MG63 (cell line): ENCODE measurements around the gene EVI5L. TPM values are rescaled to one million over a fixed set of nuclear protein-coding genes. Genes with fewer than 3 reads are reported as not detected.

Experiments
- DNase-seq: peaks from one replicate; pipeline ENCODE4 v3.0.0-alpha.2; 2020
- H3K27me3 ChIP-seq: fragments of 250-450 bp; sonication (Bioruptor Pico); 2 replicates; pipeline ENCODE4 v1.5.1; 2020; ENCODE audit warnings: mild to moderate bottlenecking, moderate library complexity
- H3K36me3 ChIP-seq: fragments of 250-450 bp; sonication (Bioruptor Pico); 2 replicates; pipeline ENCODE4 v1.5.1; 2020; ENCODE audit warnings: mild to moderate bottlenecking, moderate library complexity
- H3K4me3 ChIP-seq: fragments of 250-450 bp; sonication (Bioruptor Pico); 2 replicates; pipeline ENCODE4 v1.5.1; 2020; ENCODE audit warnings: mild to moderate bottlenecking, moderate library complexity
- H3K9me3 ChIP-seq: fragments of 250-450 bp; sonication (Bioruptor Pico); 2 replicates; pipeline ENCODE4 v1.5.1; 2020; ENCODE audit warnings: mild to moderate bottlenecking, moderate library complexity
- total RNA-seq: library from RNA; depleted of rRNA; stranded (reverse); fragments of >200 nt; shearing (Covaris generic); gene quantifications from 2 replicates; pipeline ENCODE4 v1.2.3, GENCODE V29; 2014; ENCODE audit warnings: low replicate concordance

The EVI5L gene
- total RNA-seq, 1 experiment from 2014 or later = 21.4 TPM

DNA sequence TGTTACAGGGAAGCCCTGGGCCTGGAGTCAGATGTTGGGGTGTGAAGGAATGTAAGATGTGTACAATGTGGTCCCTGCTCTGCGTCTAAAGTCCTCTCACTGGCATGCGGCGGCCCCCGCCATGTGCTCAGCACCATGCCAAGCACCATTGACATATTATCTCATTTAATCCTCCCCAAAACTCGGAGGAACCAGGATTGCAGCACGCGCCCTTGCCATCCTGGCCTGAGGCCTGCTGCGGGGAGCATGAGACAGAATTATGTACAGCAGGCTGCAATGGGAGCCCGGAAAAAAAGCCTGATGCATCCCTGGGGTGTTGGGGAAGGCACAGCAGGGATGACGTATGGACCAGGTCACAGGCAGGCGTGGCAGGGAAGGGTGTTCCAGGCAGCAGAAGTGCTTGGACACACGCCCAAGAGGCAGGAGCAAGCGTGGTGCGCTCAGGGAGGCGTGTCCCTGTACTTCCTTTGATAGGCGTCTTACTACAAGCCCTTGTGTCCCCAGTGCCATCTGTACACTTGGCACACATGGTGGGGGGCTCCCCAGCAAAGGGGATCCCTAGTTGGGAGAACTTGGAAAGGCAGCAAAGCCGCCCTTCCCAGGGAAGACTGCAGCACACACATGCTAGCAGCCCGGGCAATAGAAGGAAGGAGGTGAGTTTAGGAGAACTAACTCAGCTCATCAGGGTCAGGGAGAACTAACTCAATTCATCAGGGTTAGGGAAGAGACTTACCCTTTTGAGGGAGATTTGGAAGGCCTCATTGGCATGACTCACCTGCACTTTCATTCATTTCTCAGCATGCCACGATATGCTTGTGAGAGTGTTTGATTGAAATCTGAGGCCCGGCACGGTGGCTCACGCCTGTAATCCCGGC, 3.4 kb downstream of the EVI5L start:
- no peak overlapping the region for H3K4me3 ChIP-seq
- DNase-seq = no peak
- no peaks in the 10 kb centered on the region; the same call in 1 of the 2 replicates for H3K27me3 ChIP-seq
- H3K9me3 ChIP-seq = no peaks in the 10 kb centered on the region
- no peaks in the 10 kb centered on the region for H3K36me3 ChIP-seq

DNA sequence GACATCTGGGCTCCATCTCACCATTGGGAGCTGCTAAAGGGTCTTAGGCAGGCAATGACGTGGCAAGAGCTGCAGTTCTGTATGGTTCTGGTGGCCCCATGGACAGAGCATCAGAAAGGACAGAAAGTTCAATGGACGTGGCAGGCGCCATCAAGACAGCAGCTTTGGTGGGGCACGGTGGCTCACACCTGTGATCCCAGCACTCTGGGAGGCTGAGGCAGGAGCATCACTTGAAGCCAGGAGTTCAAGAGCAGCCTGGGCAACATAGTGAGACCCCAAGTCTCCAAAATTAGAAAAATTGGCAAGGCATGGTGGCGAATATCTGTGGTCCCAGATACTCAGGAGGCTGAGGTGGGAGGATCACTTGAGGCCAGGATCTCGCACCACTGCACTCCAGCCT, 9.5 kb downstream of the EVI5L start:
- peaks cover 2% of the 10 kb centered on the region for H3K9me3 ChIP-seq
- no peaks in the 10 kb centered on the region for H3K36me3 ChIP-seq
- no peaks in the 10 kb centered on the region for H3K27me3 ChIP-seq
- DNase-seq = no peak
- H3K4me3 ChIP-seq = no peak overlapping the region

DNA sequence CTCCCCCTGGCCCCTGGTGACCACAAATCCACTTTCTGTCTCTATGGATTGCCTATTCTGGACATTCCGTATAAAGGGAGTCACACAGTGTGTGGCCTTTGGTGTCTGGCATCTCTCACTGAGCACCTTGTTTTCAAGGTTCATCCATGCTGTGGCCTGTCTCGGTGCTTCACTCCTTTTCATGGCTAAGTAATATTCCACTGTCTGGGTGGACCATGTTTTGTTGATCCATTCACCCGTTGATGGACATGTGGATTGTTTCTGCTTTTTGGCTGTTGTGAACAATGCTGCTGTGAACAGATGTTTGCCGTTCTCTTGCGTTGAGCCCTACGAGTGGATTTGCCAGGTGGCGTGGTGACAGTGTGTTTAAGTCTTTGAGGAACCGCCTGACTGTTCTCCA, 10.6 kb downstream of the EVI5L start:
- Histone ChIP-seq H3K27me3 (no peaks in the 10 kb centered on the region), H3K9me3 (peaks cover 2% of the 10 kb centered on the region), H3K36me3 (no peaks in the 10 kb centered on the region), H3K4me3 (no peak overlapping the region)
- no peak for DNase-seq

- no peak for DNase-seq
- Histone ChIP-seq H3K4me3 (no peak overlapping the region), H3K27me3 (no peaks in the 10 kb centered on the region), H3K9me3 (peaks cover 2% of the 10 kb centered on the region), H3K36me3 (no peaks in the 10 kb centered on the region)
Observed at GRCh38 chr19:7841751-7842660, 12.0 kb downstream of the EVI5L start.

- no peak for DNase-seq
- Histone ChIP-seq H3K27me3 (no peaks in the 10 kb centered on the region), H3K36me3 (no peaks in the 10 kb centered on the region), H3K9me3 (peaks cover 2% of the 10 kb centered on the region), H3K4me3 (no peak overlapping the region)
Observed at GRCh38 chr19:7842661-7843294, 12.8 kb downstream of the EVI5L start.

DNA sequence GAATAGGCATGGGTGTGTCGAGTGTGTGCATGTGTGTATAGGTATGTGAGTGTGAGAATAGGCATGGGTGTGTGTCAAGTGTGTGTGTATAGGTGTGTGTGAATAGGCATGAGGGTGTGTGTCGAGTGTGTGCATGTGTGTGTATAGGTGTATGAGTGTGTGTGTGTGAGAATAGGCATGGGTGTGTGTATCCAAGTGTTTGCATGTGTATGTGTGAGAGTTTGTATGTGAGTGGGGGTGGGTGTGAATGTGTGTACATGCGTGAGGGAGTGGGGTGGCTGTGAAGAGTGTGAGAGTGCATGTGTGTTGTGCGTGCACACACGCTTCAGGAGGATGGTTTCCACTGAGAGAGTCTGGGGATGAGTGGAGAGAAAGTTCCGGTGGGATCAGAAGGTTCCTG, 13.5 kb downstream of the EVI5L start:
- Histone ChIP-seq H3K9me3 (peaks cover 2% of the 10 kb centered on the region), H3K36me3 (no peaks in the 10 kb centered on the region), H3K27me3 (no peaks in the 10 kb centered on the region), H3K4me3 (no peak overlapping the region)
- no peak for DNase-seq

DNA sequence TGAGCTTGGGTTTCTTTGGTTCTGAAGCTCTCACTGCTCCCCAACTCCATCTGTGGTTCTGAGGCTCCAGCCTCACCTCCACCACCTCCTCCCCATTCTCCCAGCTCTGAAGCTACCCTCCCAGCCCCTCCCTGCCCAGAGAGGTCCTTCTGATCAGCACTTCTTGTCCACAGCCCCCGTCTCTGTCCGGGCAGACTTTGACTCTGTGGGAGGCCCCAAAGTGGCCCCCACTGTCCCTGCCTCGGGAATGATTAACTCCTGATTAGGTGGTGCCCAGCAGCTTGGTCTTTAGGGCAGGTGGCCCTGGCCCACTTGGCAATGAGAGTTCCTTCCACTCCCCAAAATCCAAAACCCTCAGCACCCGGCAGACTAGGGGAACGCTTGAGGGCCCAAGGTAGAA, 14.4 kb downstream of the EVI5L start:
- H3K27me3 ChIP-seq = no peaks in the 10 kb centered on the region
- H3K9me3 ChIP-seq = peaks cover 2% of the 10 kb centered on the region
- no peaks in the 10 kb centered on the region for H3K36me3 ChIP-seq
- DNase-seq = no peak
- no peak overlapping the region for H3K4me3 ChIP-seq

DNA sequence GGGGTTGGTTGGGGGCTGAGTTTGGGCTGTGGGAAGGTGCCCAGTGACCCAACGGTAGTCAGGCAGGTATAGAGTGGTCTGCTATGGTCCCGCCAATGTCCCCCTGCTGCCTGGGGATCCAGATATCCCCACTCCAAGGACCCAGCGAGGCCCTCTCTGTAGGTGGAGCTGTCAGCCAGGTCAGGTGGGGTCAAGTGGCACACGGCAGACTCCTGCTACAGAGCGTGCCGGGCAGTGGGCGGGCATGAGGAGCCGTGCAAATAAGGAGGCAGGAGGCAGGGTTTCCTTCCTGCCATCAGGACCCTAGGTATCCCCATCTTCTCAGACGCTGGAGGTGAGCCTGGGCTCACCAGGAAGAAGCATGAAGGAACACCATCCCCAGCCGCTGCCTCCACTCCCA, 14.9 kb downstream of the EVI5L start:
- Histone ChIP-seq H3K4me3 (no peak overlapping the region), H3K27me3 (no peaks in the 10 kb centered on the region), H3K36me3 (no peaks in the 10 kb centered on the region), H3K9me3 (peaks cover 2% of the 10 kb centered on the region)
- no peak for DNase-seq

DNA sequence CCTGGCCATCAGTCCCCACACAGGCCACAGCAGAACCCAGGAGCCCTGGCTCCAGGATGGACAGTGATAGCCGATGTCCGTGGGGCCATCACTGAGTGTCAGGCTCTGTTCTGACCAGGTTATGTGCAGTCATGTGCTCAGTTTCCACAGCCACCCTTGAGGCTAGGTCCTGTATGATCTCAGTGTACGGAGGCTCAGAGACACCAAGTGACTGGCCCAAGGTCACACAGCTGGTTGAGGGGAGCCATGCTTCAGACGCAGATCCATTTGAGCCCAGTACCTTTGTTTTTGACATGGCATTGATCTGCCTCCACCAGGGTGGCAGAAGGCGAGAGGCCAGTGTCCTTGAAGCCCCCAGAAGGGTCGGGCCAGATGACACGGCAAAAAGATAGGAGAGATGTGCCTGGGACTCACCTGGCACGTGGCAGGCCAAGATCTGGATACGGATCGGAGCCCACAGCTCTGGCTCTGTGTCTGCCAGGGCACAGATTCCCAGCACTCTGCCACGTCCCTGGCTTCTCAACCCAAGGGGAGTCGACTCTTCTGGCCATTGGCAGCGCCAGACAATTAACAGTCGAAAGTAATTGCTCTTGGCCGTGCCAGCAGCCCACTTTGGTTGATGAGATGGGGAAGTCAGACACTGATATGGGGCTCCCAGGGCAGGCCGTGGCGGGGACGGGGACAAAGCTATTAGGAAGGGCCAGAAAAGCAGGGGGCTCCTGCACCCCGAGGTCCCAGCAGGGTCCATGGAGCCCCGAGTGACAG, 15.6 kb downstream of the EVI5L start:
- no peak for DNase-seq
- peaks cover 2% of the 10 kb centered on the region for H3K9me3 ChIP-seq
- no peaks in the 10 kb centered on the region for H3K27me3 ChIP-seq
- H3K4me3 ChIP-seq = no peak overlapping the region
- H3K36me3 ChIP-seq = no peaks in the 10 kb centered on the region

DNA sequence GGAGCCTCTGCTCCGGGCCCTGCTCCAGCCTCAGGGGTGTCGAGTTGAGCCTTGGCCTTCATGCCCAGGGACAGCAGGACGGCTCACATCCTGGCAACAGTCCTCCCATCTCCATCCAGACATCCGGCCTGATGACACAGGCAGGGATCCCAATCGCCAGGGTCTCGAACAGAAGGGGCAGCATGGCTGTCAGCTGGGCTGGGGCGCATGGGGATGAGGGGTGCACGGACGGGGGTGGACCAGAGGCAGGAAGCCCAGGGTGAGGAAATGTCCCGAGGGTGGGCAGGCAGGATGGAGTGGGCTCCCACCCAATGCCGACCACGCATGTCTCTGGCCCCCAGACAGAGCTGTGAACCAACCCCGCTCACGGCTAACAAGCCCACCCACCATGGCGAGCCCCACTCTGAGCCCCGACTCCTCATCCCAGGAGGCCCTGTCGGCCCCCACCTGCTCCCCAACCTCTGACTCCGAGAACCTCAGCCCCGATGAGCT, 16.2 kb downstream of the EVI5L start:
- no peak for DNase-seq
- Histone ChIP-seq H3K9me3 (peaks cover 2% of the 10 kb centered on the region), H3K36me3 (no peaks in the 10 kb centered on the region), H3K4me3 (no peak overlapping the region), H3K27me3 (no peaks in the 10 kb centered on the region)

- no peaks in the 10 kb centered on the region for H3K36me3 ChIP-seq
- H3K27me3 ChIP-seq = no peaks in the 10 kb centered on the region
- no peak for DNase-seq
- no peaks in the 10 kb centered on the region for H3K9me3 ChIP-seq
- H3K4me3 ChIP-seq = no peak overlapping the region
Observed at GRCh38 chr19:7847664-7848063, 17.6 kb downstream of the EVI5L start.

DNA sequence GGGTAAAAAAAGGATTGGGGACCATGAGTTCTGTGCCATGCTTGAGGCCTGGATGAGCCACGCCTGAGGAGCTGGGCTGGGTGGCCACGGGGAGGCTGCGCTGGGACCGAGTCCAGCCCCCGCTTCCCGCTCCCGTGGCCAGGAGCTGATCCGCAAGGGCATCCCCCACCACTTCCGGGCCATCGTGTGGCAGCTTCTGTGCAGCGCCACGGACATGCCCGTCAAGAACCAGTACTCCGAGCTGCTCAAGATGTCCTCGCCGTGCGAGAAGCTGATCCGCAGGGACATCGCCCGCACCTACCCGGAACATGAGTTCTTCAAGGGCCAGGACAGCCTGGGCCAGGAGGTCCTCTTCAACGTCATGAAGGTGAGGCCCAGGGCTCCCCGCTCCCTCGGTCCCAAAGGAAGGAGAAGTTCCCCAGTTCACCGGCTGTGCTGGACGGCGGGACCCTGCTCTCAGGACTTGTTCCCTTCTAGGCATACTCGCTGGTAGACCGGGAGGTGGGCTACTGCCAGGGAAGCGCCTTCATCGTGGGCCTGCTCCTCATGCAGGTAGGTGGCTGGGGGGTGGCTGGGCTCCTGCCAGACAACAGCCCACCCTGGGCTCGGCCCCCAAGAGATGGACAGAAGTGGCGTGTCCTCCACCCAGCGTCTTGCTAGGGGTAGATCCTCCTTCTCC, 18.9 kb downstream of the EVI5L start:
- H3K4me3 ChIP-seq = no peak overlapping the region
- H3K27me3 ChIP-seq = no peaks in the 10 kb centered on the region
- no peaks in the 10 kb centered on the region for H3K36me3 ChIP-seq
- DNase-seq = no peak
- no peaks in the 10 kb centered on the region for H3K9me3 ChIP-seq

DNA sequence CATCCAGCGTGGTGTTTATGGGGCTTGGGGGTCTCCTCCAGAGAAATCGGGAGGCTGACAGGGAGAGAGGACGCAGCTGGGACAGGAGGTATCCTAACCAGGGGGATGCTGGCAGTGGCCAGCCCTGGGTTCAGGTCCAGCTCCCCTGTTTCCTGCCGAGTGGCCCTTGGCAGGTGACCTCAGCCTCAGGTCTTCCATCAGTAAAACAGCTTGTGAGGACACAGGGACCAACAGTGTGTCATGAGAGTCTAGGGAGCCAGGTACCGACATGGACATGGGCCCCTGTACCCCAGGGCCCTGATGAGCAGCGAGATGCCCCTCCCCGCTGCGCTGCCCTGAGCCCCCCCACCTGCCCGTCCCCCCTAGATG, 19.6 kb downstream of the EVI5L start:
- Histone ChIP-seq H3K36me3 (no peaks in the 10 kb centered on the region), H3K4me3 (no peak overlapping the region), H3K27me3 (no peaks in the 10 kb centered on the region), H3K9me3 (no peaks in the 10 kb centered on the region)
- DNase-seq = no peak

GRCh38 chr19:7850000-7850813, 20.2 kb downstream of the EVI5L start:
- no peaks in the 10 kb centered on the region for H3K36me3 ChIP-seq
- no peaks in the 10 kb centered on the region for H3K27me3 ChIP-seq
- DNase-seq = no peak
- no peak overlapping the region for H3K4me3 ChIP-seq
- no peaks in the 10 kb centered on the region for H3K9me3 ChIP-seq

DNA sequence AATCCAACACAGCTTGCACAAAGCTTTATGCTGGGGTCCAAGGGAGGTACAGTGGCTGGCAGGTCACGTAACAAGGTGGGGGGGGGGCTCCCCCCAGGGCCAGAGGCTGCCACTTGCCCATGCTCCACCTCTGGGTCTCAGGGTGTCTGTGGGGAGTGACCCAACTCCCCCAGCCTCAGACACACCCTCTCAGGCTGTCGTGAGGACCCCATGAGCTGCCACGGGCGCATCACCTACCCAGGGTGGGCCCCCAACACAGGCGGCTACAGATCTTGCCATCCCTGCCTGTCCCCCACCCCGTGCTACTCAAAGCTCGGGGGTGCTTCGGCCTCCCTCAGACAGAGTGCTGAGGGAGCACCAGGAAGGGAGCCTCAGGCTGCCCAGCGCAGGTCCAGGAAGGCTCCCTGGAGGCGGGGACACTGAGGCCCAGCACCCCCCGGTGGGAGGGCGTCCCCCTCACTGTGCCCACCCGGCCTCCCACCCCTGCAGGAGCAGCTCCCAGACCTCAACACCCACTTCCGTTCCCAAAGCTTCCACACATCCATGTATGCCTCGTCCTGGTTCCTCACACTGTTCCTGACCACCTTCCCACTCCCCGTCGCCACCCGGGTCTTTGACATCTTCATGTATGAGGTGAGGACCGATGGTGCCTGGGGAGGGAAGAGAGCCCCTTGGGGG, 21.1 kb downstream of the EVI5L start:
- no peak for DNase-seq
- no peaks in the 10 kb centered on the region for H3K27me3 ChIP-seq
- H3K36me3 ChIP-seq = no peaks in the 10 kb centered on the region
- no peak overlapping the region for H3K4me3 ChIP-seq
- H3K9me3 ChIP-seq = no peaks in the 10 kb centered on the region
